HG02571 (cell line): ENCODE data around the gene NTF4.
"Not testable (repeated sequence)": the region's sequence is repeated elsewhere in the genome, so short reads cannot be mapped to it uniquely, and the experiment has no call there.

Source experiments
- ATAC-seq: cut with Tn5 transposase; IDR thresholded peaks from one replicate; pipeline ENCODE4 v1.9.1; 2021; ENCODE audit warnings: mild to moderate bottlenecking, moderate library complexity; ENCODE audit not compliant: unreplicated experiment

Gene NTF4

DNA sequence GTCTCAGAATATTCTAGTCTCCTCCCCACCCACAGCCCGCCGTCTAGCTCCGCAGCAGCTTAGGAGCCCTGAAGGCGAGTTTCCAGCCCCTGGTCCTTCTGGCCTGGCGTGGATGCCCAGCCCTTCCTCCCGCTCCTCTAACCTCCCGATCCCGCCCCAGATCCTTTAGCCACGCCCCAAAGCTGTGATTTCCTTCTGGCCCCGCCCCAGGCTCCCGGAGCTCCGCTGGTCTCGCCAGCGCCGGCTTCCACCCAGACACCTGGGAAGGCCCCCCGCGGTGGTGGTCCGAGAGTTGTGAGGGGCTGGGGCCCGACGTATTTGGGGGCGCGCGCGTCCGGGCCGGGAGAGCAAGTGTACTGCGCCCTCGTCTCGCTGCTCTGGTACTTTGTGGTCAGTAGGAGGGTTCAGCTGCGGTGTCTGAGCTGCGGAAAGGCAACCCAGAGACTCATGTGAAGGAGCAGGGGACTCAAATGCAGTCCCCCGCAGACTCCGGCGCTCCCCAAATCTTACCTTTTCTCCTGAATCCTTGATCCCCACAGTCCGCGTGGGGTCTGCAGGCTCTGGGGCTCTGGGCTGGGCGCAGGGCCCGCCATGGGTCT lies 6.9 kb downstream of the NTF4 start, which contains the start of gene CGB7:
Gene CGB7 (minus strand): TSS at position 114 of the 599 bp plus-strand sequence. CDS start 2,374 bp downstream, outside the sequence.
- ATAC-seq, result no peak

DNA sequence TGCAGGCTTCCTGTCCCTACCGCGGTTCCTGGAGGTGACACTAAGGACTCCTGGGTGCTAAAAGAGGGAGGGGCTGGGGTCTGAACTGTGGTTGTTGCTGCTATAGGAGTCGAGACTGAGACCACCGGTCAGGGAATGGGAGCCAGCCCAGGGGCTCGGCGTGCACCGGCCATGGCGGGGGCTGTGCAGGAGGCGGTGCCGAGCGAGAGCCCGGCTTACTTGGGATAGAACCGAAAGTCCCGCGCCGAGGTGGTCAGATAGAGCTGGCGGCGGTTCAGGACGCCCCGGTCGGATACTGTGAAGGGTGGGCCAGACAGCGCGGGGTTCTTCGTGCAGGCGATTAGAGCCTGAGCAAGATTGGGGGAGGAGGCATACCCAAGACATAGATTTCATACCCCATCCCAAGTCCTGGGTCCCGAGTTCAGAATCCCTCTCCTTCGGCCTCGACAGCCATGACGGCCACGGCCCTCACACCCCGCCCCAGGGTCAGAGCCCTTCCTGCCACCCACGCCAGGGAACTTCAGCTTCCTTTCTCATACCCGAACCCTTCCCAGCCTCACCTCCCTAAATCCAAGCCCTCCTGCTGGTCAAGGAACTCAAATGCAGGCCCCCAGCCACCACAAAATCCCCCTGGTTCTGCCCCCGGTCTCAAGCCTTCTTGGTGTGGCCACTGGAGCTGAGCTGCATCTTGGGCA lies 7.6 kb downstream of the NTF4 start:
- not testable (repeated sequence) for ATAC-seq

DNA sequence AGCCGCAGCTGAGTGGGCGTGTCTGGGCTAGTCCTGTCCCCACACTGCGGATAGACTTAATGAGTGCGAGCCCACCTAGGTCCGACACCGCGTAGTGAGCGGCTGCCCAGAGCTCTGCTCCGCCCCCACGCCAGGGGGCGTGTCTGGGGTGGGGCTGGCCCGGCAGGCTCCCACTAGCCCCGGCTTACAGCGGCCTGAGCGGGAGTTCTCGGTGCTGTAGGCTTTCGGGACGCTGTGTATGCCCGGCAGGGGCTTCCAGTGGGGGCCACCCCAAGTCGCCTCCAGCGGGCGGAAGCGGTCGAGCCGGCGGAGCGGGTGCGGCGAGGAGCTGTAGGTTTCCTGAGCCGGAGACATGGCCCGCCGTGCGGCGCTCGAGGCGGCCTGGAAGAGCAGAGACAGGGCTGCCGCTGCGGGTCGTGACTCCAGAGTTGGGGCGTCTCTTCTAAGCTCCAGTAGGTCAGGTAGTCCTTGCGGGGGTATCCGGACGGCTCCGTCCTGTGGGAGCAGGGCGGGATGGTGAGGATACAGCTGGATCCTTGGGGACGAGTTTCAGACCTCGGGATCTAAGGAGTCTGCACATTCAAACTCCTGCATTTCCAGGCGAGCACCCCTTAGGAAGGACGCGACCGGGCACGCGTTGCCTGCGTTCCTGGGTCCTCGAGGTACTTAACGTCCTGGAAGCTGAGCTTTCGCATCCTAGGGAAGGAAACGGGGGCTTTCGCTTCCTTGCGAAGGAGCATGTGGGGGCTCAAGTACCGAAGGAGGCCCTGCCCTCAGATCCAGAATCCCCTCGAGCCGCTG lies 8.3 kb downstream of the NTF4 start:
- no peak for ATAC-seq

DNA sequence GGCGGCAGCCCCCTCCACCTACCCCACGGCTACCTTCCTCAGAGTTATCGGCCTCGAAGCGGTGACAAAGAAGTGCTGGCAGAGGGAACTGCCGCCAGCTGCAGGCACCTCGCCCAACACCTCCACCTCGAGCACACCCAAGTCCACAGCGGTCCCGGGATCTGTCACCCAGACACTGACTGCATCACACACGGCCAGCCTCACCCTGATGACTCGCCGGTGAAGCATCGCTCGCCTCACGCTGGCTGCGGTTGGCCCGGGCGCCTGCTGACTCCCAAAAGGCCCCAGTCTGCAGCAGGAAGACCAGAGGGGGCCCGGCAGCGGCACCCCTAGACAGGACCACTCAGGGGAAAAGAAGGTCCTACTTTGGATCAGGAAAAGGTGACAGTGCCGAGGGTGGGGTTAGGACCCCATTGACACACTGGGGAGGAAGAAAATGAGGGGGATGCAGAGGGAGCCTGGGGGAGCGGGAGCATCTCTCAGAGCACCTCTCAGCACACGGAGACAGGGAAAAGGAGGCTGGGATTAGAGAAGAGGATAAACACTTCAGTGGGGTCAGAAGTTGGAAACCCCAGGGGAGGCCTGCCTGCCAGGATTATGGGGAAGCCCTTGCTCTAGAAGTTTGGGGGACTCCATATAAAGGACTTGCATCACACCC lies 14.1 kb downstream of the NTF4 start:
- ATAC-seq, result not testable (repeated sequence)

DNA sequence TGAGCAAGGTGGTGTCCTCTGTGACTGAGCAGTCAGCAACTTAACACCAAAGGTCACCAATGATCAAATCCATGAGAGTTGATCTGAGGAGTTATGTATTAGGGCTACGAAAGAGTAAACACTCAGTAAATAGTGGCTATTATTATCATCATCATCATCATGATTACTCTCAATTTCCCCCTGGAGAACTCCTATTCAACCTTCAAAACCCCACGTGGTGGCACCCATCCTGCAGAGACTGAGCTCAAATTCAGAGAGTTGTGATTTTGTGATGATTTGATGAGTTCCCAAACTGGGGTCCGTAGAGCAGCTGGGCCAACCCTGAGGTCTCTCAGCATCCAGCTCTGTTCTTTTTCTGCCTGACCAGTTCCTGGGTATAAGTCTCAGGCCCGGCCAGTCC lies 14.8 kb downstream of the NTF4 start:
- ATAC-seq, result not testable (repeated sequence)

DNA sequence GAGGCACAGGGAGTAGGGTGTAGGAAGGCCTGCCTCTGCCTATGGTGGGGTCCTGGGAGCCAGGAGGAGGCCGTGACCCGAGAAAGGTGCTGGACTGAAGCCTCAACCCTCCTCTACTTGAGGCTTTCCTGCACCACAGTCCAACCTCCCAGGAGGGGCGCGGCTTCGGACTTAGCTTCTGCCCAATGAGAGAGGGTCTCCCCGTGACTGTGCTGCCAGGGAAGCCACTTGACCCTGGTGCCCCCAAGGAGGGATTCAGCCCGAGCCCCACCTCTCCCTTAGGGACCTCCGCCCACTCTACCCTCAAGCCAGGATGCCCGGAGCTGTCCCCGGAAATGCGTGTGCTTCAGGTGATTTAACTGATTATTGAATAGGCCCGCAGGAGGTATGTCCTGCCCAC lies 15.6 kb downstream of the NTF4 start, which contains the start of gene CGB8:
Gene CGB8 (minus strand): TSS at position 101 of the 400 bp plus-strand sequence. CDS start 372 bp downstream, outside the sequence.
- ATAC-seq, result not testable (repeated sequence)

DNA sequence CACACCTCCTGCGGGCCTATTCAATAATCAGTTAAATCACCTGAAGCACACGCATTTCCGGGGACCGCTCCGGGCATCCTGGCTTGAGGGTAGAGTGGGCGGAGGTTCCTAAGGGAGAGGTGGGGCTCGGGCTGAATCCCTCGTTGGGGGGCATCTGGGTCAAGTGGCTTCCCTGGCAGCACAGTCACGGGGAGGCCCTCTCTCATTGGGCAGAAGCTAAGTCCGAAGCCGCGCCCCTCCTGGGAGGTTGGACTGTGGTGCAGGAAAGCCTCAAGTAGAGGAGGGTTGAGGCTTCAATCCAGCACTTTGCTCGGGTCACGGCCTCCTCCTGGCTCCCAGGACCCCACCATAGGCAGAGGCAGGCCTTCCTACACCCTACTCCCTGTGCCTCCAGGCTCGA lies 21.1 kb downstream of the NTF4 start, which contains the start of gene CGB5:
Gene CGB5 (plus strand): TSS at position 301 of the 400 bp plus-strand sequence. CDS start 362 bp downstream, outside the sequence.
- ATAC-seq, result not testable (repeated sequence)

DNA sequence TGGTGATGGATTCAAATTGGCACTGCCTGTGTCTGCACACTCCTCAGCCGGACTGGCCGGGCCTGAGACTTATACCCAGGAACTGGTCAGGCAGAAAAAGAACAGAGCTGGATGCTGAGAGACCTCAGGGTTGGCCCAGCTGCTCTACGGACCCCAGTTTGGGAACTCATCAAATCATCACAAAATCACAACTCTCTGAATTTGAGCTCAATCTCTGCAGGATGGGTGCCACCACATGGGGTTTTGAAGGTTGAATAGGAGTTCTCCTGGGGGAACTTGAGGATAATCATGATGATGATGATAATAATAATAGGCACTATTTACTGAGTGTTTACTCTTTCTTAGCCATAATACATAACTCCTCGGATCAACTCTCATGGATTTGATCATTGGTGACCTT lies 22.0 kb downstream of the NTF4 start:
- ATAC-seq, result not testable (repeated sequence)

DNA sequence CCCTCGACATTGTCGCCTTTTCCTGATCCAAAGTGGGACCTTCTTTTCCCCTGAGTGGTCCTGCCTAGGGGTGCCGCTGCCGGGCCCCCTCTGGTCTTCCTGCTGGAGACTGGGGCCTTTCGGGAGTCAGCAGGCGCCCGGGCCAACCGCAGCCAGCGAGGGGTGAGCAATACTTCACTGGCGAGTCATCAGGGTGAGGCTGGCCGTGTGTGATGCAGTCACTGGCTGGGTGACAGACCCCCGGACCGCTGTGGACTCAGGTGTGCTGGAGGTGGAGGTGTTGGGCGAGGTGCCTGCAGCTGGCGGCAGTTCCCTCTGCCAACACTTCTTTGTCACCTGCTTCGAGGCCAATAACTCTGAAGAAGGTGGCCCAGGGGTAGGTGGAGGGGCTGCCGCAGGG lies 22.4 kb downstream of the NTF4 start:
- no peak for ATAC-seq

DNA sequence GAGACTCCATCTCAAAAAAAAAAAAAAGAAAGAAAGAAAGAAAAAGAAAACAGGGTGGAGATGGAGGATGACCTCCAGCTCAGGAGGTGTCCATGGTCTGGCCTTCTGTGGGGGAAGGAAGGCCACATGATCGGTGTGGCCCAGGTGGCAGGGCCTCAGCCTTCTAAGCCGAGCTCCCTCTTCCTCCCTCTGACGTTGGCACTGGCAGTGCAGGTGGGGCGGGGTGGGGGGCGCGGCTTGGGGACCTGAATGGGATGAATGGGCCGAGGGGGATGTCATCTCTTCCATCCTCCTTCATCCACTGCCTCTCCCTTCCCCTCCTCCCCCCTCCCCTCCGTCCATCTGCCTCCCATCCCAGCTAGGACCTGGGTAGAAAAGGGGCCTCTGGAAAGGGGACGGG lies 24.9 kb downstream of the NTF4 start:
- not testable (repeated sequence) for ATAC-seq

DNA sequence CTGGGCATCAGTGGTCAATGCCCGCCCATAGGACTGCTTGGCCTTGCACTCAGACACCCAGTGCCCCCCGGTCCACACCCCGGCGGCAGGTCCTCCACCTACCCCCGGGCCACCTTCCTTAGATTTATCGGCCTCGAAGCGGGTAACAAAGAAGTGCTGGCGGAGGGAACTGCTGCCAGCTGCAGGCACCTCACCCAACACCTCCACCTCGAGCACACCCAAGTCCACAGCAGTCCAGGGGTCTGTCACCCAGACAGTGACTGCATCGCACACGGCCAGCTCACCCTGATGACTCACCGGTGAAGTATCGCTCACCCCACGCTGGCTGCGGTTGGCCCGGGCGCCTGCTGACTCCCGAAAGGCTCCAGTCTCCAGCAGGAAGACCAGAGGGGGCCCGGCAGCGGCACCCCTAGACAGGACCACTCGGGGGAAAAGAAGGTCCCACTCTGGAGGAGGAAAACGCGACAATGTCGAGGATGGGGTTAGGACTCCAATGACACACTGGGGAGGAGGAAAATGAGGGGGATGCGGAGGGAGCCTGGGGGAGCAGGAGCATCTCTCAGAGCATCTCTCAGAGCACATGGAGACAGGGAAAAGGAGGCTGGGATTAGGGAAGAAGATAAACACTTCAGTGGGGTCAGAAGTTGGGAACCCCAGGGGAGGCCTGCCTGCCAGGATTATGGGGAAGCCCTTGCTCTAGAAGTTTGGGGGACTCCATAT lies 25.9 kb downstream of the NTF4 start:
- ATAC-seq, result not testable (repeated sequence)

DNA sequence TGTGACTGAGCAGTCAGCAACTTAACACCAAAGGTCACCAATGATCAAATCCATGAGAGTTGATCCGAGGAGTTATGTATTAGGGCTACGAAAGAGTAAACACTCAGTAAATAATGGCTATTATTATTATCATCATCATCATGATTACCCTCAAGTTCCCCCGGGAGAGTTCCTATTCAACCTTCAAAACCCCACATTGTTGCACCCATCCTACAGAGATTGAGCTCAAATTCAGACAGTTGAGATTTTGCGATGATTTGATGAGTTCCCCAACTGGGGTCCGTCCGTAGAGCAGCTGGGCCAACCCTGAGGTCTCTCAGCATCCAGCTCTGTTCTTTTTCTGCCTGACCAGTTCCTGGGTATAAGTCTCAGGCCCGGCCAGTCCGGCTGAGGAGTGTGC lies 26.5 kb downstream of the NTF4 start:
- ATAC-seq, result not testable (repeated sequence)

DNA sequence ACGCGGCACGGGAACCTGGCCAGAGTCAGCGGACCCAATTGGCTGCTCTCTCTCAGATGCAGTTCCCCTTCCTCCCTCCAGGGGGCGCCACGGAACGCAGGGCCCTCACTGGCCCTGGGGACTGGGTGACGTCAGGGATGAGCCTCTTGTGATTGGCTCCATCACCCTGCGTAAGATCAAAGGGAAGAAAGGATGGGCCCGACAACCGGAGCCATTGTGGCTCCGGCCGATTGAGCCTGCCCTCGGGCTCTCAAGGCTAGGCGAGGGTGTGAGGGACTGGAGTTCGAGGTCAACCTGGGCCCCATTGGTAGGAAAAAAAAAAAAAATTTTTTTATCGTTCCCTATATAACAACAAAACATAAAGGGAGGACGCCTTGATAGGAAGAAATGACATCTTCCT lies 27.8 kb downstream of the NTF4 start, which contains the start of gene CGB1:
Gene CGB1 (minus strand): TSS at position 81 of the 400 bp plus-strand sequence. CDS start 184 bp downstream, outside the sequence.
- not testable (repeated sequence) for ATAC-seq

DNA sequence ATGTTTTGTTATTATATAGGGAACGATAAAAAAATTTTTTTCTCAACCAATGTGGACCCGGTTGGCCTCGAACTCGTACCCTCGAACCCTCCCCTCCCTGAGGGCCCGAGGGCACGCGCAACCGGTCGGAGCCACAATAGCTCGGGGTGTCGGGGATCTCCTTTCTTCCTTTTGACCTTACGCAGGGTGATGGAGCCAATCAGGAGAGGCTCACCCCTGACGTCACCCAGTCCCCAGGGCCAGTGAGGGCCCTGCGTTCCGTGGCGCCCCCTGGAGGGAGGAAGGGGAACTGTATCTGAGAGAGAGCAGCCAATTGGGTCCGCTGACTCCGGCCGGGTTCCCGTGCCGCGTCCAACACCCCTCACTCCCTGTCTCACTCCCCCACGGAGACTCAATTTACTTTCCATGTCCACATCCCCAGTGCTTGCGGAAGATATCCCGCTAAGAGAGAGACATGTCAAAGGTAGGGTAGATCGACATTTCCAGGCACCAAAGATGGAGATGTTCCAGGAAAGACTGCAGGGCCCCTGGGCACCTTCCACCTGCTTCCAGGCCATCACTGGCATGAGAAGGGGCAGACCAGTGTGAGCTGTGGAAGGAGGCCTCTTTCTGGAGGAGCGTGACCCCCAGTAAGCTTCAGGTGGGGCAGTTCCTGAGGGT lies 32.8 kb downstream of the NTF4 start, which contains the start of gene CGB2:
Gene CGB2 (plus strand): TSS at position 249 of the 660 bp plus-strand sequence. CDS start 206 bp downstream, at position 455.
- not testable (repeated sequence) for ATAC-seq

DNA sequence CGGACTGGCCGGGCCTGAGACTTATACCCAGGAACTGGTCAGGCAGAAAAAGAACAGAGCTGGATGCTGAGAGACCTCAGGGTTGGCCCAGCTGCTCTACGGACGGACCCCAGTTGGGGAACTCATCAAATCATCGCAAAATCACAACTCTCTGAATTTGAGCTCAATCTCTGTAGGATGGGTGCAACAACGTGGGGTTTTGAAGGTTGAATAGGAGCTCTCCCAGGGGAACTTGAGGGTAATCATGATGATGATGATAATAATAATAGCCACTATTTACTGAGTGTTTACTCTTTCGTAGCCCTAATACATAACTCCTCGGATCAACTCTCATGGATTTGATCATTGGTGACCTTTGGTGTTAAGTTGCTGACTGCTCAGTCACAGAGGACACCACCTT lies 34.3 kb downstream of the NTF4 start:
- not testable (repeated sequence) for ATAC-seq

DNA sequence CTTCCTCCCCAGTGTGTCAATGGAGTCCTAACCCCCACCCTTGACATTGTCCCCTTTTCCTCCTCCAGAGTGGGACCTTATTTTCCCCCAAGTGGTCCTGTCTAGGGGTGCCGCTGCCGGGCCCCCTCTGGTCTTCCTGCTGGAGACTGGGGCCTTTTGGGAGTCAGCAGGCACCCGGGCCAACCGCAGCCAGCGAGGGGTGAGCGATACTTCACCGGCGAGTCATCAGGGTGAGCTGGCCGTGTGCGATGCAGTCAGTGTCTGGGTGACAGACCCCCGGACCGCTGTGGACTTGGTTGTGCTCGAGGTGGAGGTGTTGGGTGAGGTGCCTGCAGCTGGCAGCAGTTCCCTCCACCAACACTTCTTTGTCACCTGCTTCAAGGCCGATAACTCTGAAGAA lies 34.9 kb downstream of the NTF4 start:
- not testable (repeated sequence) for ATAC-seq

DNA sequence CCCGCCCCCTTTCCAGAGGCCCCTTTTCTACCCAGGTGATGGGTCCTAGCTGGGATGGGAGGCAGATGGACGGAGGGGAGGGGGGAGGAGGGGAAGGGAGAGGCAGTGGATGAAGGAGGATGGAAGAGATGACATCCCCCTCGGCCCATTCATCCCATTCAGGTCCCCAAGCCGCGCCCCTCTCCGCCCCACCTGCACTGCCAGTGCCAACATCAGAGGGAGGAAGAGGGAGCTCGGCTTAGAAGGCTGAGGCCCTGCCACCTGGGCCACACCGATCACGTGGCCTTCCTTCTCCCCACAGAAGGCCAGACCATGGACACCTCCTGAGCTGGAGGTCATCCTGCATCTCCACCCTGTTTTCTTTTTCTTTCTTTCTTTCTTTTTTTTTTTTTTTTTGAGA lies 35.9 kb downstream of the NTF4 start:
- not testable (repeated sequence) for ATAC-seq

DNA sequence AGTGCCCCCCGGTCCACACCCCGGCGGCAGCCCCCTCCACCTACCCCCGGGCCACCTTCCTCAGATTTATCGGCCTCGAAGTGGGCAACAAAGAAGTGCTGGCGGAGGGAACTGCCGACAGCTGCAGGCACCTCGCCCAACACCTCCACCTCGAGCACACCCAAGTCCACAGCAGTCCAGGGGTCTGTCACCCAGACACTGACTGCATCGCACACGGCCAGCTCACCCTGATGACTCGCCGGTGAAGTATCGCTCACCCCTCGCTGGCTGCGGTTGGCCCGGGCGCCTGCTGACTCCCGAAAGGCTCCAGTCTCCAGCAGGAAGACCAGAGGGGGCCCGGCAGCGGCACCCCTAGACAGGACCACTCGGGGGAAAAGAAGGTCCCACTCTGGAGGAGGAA lies 39.0 kb downstream of the NTF4 start:
- ATAC-seq, result not testable (repeated sequence)

DNA sequence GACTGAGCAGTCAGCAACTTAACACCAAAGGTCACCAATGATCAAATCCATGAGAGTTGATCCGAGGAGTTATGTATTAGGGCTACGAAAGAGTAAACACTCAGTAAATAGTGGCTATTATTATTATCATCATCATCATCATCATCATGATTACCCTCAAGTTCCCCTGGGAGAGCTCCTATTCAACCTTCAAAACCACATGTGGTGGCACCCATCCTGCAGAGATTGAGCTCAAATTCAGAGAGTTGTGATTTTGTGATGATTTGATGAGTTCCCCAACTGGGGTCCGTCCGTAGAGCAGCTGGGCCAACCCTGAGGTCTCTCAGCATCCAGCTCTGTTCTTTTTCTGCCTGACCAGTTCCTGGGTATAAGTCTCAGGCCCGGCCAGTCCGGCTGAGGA lies 39.5 kb downstream of the NTF4 start:
- ATAC-seq, result not testable (repeated sequence)
